Keratinocyte (primary cell): ENCODE data around the gene HMGXB3. TPM values are rescaled to one million over a fixed set of nuclear protein-coding genes. Genes with fewer than 3 reads are reported as not detected.

ENCODE experiments used
- DNase-seq: peaks from one replicate; pipeline ENCODE4 v3.0.0-alpha.2; 2011; ENCODE audit warnings: low read depth, missing footprints, low spot score
- FAIRE-seq: peaks from 2 replicates; lab custom pipeline; 2011; peaks lifted over from hg19 to GRCh38; lab: Jason Lieb, UNC
- H2AFZ ChIP-seq: 2 replicates; pipeline ENCODE4 v1.6.0; 2012; ENCODE audit warnings: low read length, control low read depth, inconsistent platforms; ENCODE audit not compliant: control insufficient read depth
- H3K27ac ChIP-seq: 2 replicates; pipeline ENCODE4 v1.5.1; 2011; ENCODE audit warnings: low read length; ENCODE audit not compliant: control insufficient read depth, insufficient read depth
- H3K27me3 ChIP-seq: 3 replicates; pipeline ENCODE4 v1.6.0; 2011; ENCODE audit warnings: low read length; ENCODE audit not compliant: control insufficient read depth, insufficient read depth; ENCODE audit errors: extremely low read depth
- H3K36me3 ChIP-seq, 2 experiments: 2 replicates in 1 of 2; 3 replicates in 1 of 2; pipeline ENCODE4 v1.5.1; 2011; ENCODE audit warnings: low read length in 2 of 2, mild to moderate bottlenecking in 1 of 2; ENCODE audit not compliant: control insufficient read depth in 2 of 2, insufficient read depth in 2 of 2; ENCODE audit errors: extremely low read depth in 1 of 2
- H3K4me1 ChIP-seq: 3 replicates; pipeline ENCODE4 v1.5.1; 2011; ENCODE audit warnings: low read length; ENCODE audit not compliant: control insufficient read depth, insufficient read depth; ENCODE audit errors: extremely low read depth
- H3K4me2 ChIP-seq: 3 replicates; pipeline ENCODE4 v1.6.0; 2011; ENCODE audit warnings: low read depth, low read length; ENCODE audit not compliant: control insufficient read depth, insufficient read depth; ENCODE audit errors: extremely low read depth
- H3K4me3 ChIP-seq, 3 experiments: fragments of 200-600 bp in 1 of 3; sonication (generic) in 1 of 3; 2 replicates in 2 of 3; 3 replicates in 1 of 3; pipeline ENCODE4 v1.5.1; 2011 to 2016; ENCODE audit warnings: low read length in 3 of 3, mild to moderate bottlenecking in 3 of 3, control low read depth in 2 of 3, inconsistent platforms in 1 of 3, low read depth in 1 of 3, mixed read lengths in 1 of 3, mixed run types in 1 of 3, moderate library complexity in 1 of 3; ENCODE audit not compliant: control insufficient read depth in 2 of 3, insufficient read depth in 2 of 3; ENCODE audit errors: extremely low read depth in 1 of 3
- H3K79me2 ChIP-seq: 2 replicates; pipeline ENCODE4 v1.6.0; 2012; ENCODE audit warnings: low read length; ENCODE audit not compliant: control insufficient read depth, insufficient read depth
- H3K9ac ChIP-seq: 3 replicates; pipeline ENCODE4 v1.6.0; 2011; ENCODE audit warnings: low read length; ENCODE audit not compliant: control insufficient read depth, insufficient read depth; ENCODE audit errors: extremely low read depth
- H3K9me1 ChIP-seq: 3 replicates; pipeline ENCODE4 v1.6.0; 2011; ENCODE audit warnings: low read length; ENCODE audit not compliant: control insufficient read depth, insufficient read depth; ENCODE audit errors: extremely low read depth
- H3K9me3 ChIP-seq: 2 replicates; pipeline ENCODE4 v1.5.1; 2012; ENCODE audit warnings: low read depth, low read length; ENCODE audit not compliant: control insufficient read depth
- H4K20me1 ChIP-seq: 3 replicates; pipeline ENCODE4 v1.6.0; 2011; ENCODE audit warnings: low read length; ENCODE audit not compliant: control insufficient read depth, insufficient read depth; ENCODE audit errors: extremely low read depth
- CTCF ChIP-seq, 3 experiments: IDR thresholded peaks in 1 of 3; conservative IDR thresholded peaks in 1 of 3; optimal IDR thresholded peaks in 1 of 3; 2 replicates in 2 of 3; 3 replicates in 1 of 3; pipeline versions ENCODE3 to v1.5.1; 2011; ENCODE audit warnings: low read length in 3 of 3, mild to moderate bottlenecking in 3 of 3, moderate library complexity in 2 of 3, control low read depth in 1 of 3, inconsistent platforms in 1 of 3; ENCODE audit not compliant: insufficient read depth in 2 of 3; ENCODE audit errors: extremely low read depth in 1 of 3
- EZH2 ChIP-seq: IDR thresholded peaks from one replicate; pipeline ENCODE4 v1.6.1; 2012; ENCODE audit warnings: inconsistent platforms, mild to moderate bottlenecking, low read length, moderate library complexity
- dilution Hi-C: fragments of 300-500 bp; cut with MboI; formaldehyde crosslinking; loops from one replicate; pipeline ENCODE4 v1.7.0; 2020; ENCODE audit warnings: low sequenced_read_pairs; ENCODE audit not compliant: extremely low pct_ligation_motif_present
- polyA minus RNA-seq, 3 experiments: library from RNA; depleted of rRNA, polyadenylated mRNA; stranded (reverse); fragments of >200 nt; gene quantifications; 1 replicate in 1 of 3; 2 replicates in 1 of 3; 3 replicates in 1 of 3; pipeline ENCODE4 v1.2.3, GENCODE V29; 2011
- polyA plus RNA-seq, 5 experiments: library from polyadenylated mRNA; depleted of rRNA in 3 of 5; stranded (reverse) in 3 of 5; stranded (forward) in 1 of 5; unstranded in 1 of 5; fragments of >200 nt; gene quantifications; 1 replicate in 1 of 5; 2 replicates in 3 of 5; 3 replicates in 1 of 5; pipeline versions ENCODE4 v1.2.1 to v1.2.3, GENCODE V29; 2011 to 2012; ENCODE audit warnings: missing spikeins in 2 of 5, low read depth in 1 of 5, low replicate concordance in 1 of 5

Gene HMGXB3
- polyA plus RNA-seq (37.8 to 39.4 TPM (median 38.6 TPM) in 3 replicates), polyA minus RNA-seq (64.6 to 78.4 TPM (median 68.0 TPM) in 3 replicates)
- polyA plus RNA-seq (2011; ENCODE audit: low read depth): 19.4 TPM
- polyA plus RNA-seq (2011; cell fraction: cytosol; rRNA removed): 29.2 and 29.7 TPM in 2 replicates
- polyA plus RNA-seq (2011; cell fraction: nucleus; rRNA removed): 89.4 and 108 TPM in 2 replicates
- 16.1 and 27.2 TPM in 2 replicates for polyA plus RNA-seq (2012; ENCODE audit: low replicate concordance)
- 41.6 TPM for polyA minus RNA-seq (2011; cell fraction: cytosol; rRNA and poly(A)+ RNA removed)
- polyA minus RNA-seq (2011; cell fraction: nucleus; rRNA and poly(A)+ RNA removed): 56.6 and 84.9 TPM in 2 replicates

- Histone ChIP-seq H3K27me3 (no peaks in the 10 kb centered on the region), H3K4me3 (peak within 1 kb of the TSS; percentile 88 to 98 (median 96)), H3K4me2 (peak within 1 kb of the TSS; percentile 84), H2AFZ (peak within 1 kb of the TSS; percentile 92), H3K79me2 (peaks cover 40% of the 10 kb centered on the region), H4K20me1 (peaks cover 5% of the 10 kb centered on the region), H3K9me1 (no peaks in the 10 kb centered on the region), H3K9me3 (no peaks in the 10 kb centered on the region), H3K27ac (peak within 1 kb of the TSS; percentile 90), H3K4me1 (peaks cover 29% of the 10 kb centered on the region), H3K36me3 (peaks cover 2 to 9% of the 10 kb centered on the region in 2 experiments), H3K9ac (peak within 1 kb of the TSS; percentile 94)
- dilution Hi-C loops: no loop called here
- no peak for FAIRE-seq
- peak; percentile 73 for DNase-seq
- no peak for TF ChIP-seq EZH2
- no peak for TF ChIP-seq CTCF (optimal IDR thresholded peaks at IDR 0.05 in 1 of 3, IDR thresholded peaks at IDR 0.05 in 1 of 3, conservative IDR thresholded peaks at IDR 0.05 in 1 of 3; ENCODE audit: extremely low read depth in 1 of 3, insufficient read depth in 2 of 3, low read length in 3 of 3)
Observed at GRCh38 chr5:150000256-150000989, at the start of gene HMGXB3, which contains the start of gene TIGD6. HMGXB3 (plus strand) TSS chr5:150000739; CDS start chr5:150004853, 4,114 bp downstream. TIGD6 (minus strand) TSS chr5:150000654; CDS start chr5:149996348, 4,306 bp downstream.

GRCh38 chr5:149951138-149951749, 49.3 kb upstream of the HMGXB3 start:
- Histone ChIP-seq H3K9me1 (no peaks in the 10 kb centered on the region), H3K9me3 (no peaks in the 10 kb centered on the region), H3K4me3 (no peak overlapping the region), H4K20me1 (no peaks in the 10 kb centered on the region), H3K36me3 (no peaks in the 10 kb centered on the region), H3K27me3 (no peaks in the 10 kb centered on the region), H3K79me2 (no peaks in the 10 kb centered on the region), H2AFZ (no peak overlapping the region), H3K4me1 (no peaks in the 10 kb centered on the region), H3K4me2 (no peak overlapping the region), H3K27ac (no peak overlapping the region), H3K9ac (no peak overlapping the region)
- no peak for FAIRE-seq
- no peak for DNase-seq
- TF ChIP-seq CTCF (optimal IDR thresholded peaks at IDR 0.05 in 1 of 3, IDR thresholded peaks at IDR 0.05 in 1 of 3, conservative IDR thresholded peaks at IDR 0.05 in 1 of 3; ENCODE audit: extremely low read depth in 1 of 3, insufficient read depth in 2 of 3, low read length in 3 of 3) (no peak), EZH2 (no peak)
- dilution Hi-C loops: loop anchor here (25.0 kb wide), 1 partner anchor 89 kb away; no protein-coding TSS in a partner anchor
